GM12874 (cell line): ENCODE measurements around the gene RBM38.

ENCODE experiments used
- TF ChIP-seq, protein P1 (sequence below): IDR thresholded peaks from 2 replicates; pipeline ENCODE4 v1.5.1; 2011; ENCODE audit warnings: low read depth, mild to moderate bottlenecking, control low read depth, low read length, moderate library complexity; ENCODE audit not compliant: insufficient read depth

The RBM38 gene

DNA sequence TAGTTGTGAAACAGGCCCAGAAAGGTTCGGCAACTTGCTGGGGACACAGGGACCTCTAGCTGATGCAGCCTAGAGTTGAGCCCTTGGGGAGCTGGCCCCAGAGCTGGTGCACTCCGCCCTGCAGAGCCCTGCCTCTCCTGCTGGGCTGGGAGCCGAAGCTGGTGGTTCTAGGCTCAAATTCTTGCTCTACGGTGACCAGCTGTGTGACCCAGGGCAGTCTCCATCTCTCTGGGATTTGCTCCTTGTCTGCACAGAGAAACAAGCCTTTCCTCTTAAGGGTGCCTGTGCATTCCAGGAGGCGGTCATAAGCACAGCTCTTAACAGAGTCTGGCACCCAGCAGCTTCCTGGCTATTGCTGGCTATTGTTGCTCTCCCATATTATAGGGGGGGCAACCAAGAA lies 47.4 kb downstream of the RBM38 start:
- TF ChIP-seq, protein P1, sequence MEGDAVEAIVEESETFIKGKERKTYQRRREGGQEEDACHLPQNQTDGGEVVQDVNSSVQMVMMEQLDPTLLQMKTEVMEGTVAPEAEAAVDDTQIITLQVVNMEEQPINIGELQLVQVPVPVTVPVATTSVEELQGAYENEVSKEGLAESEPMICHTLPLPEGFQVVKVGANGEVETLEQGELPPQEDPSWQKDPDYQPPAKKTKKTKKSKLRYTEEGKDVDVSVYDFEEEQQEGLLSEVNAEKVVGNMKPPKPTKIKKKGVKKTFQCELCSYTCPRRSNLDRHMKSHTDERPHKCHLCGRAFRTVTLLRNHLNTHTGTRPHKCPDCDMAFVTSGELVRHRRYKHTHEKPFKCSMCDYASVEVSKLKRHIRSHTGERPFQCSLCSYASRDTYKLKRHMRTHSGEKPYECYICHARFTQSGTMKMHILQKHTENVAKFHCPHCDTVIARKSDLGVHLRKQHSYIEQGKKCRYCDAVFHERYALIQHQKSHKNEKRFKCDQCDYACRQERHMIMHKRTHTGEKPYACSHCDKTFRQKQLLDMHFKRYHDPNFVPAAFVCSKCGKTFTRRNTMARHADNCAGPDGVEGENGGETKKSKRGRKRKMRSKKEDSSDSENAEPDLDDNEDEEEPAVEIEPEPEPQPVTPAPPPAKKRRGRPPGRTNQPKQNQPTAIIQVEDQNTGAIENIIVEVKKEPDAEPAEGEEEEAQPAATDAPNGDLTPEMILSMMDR, result no peak

DNA sequence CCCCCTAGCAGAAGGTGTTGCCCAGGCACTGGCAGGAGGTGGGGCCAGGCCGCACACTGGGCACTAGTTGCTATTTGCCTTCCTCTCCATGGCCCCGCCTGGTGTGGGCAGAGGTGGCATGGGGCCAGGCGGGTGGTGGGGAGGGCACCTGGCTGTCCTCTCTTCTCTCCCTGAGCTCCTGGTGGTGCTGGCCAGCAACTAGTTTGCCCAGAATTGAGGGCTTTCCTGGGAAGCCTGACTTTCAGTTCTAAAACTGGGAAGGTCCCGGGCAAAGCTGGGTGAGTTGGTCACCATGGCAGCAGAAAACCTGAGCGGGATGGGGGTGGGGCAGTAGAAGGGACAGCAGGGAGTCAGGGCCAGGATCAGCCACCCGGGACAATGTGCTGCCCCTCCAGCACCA lies 48.2 kb downstream of the RBM38 start:
- TF ChIP-seq, protein P1, result no peak

DNA sequence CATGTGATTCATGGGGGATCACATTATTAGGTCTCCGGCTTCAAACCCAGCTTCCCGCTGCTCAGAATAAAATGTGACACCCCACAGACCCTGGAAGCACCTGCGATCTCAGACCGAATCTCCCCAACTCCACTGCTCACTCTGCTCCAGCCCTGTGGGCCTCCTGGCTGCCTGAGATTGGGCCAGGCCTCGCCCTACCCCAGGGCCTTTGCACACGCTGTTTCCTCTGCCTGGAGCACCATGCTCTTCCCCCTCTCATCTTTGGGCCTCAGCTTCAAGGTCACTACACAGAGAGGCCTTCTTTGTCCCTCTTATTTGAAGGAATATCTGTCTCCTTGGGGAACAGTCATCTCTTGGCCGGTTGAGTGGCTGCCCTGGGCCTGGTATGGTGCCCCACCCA lies 48.8 kb downstream of the RBM38 start:
- TF ChIP-seq, protein P1, result no peak

DNA sequence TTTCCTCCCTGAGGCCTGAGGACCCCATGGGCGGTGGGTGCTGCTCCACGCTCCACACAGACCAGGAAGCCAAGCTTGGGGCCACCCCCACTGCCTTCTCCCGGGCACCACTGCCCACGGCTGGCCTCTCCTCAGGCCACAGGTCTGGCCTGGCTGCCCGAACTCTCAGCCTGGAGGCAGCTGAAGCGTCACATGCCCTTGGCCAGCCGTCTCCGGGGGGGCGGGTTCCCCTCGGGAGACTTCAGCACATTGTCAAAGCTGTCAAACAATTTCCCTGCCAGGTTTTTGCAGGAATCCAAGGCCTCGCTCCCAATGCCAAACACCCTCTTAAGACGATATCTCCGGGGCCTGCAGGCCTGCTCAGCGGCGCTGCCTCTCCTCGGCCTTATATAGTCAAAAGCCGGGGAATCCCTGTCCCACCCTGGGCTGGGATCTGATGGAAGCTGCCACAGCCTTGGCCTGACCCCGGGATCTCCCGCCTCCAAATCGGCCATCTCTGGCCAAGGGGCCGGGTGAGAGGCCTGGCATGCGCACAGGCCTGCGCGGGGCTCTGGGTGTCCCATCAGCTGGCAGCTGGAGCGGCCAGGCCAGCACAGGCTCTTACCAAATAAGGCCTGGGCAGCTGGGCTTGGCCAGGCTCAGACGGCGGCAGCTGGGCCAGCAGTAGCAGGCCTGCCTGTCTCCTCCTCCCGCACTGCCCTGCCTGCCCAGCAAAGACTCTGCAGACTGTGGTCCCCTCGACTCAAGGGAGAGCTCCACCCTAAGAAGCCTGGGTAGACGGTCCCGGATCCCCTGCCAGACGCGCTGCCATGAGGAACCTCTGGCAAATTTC lies 49.7 kb downstream of the RBM38 start:
- TF ChIP-seq, protein P1, result no peak

DNA sequence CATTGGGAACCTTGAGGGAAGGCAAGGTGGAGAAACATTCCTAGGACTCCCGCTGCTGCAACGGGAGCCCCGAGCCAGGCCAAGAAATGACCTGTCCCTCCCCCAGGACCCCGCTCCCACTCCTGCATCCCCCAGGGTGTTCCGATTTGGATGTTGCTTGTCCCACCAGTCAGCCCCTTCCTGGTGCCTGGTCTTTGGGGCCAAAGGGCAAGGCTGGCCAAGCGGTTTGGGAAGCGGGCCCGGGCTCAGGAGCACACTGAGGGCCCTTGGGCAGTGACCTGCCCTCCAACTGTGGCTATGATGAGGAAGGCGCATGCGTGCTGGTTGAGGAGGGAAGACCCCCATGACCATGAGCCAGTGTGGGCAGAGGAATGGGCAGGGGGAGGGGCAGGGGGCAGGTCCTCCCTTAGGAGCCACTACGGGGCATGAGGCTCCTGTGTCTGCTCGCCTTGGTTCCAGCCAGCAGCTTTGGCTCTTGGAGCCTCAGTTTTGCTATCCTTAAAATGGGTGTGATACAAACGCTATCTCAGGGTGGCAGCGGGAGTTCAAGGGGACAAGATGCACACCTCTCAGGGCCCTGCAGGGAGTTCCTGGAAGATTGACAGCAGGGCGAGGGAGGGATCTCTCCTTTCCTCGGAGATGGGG lies 50.4 kb downstream of the RBM38 start:
- TF ChIP-seq, protein P1, result no peak

DNA sequence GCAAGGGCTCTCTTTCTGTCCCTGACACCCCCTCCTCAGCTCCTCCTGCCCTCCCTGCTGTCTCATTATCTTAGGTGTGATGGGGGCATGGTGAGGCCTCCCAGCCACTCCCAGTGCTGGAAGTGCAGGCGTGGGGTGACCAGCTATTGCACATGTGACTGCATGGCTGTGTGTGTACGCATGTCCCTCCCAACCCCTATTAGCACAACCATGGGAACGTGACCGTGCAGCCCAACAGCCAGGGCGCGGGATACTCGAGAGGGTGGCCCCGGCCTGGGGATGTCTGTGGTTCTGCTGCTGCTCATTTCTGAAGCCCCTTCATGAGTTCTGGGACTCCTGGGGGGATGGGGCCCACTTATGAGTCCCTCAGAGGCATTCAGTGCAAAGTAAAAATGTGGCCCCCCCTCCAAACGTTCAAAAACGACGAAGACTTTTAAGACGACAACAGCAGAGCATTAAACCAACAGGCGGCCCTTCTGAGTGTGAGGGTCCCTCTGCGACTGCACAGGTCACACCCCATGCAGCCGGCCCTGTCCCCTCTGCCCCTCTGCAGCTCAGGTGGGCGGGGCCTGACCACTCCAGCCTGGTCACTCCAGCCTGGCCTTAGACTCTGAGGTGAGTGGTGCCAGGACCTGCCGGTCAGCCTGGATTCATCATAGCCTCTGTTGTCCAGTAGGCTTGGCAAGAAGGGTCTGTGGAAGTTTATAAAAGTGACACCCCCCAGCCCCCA lies 51.1 kb downstream of the RBM38 start:
- TF ChIP-seq, protein P1, result no peak

DNA sequence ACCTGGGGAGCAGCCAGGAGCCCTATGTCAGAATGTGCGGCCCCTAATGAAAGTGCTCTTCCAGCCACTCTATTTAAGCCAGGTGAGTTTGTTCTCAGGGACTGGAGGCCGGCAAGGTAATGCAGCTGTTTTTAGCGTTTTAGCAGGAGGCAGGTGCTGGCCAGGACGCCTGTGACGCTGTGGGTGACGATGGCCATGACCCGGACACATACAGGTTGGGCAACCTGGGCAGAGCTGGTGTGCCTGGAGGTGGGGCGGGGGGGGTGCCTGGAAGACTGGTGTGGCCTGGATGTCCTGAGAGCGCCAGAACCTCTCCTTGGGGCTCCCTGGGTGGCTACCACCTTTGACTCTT lies 51.7 kb downstream of the RBM38 start:
- TF ChIP-seq, protein P1, result no peak
